ENCODE data around the gene EXO1. TPM values are rescaled to one million over a fixed set of nuclear protein-coding genes. Genes with fewer than 3 reads are reported as not detected.
"Not testable (repeated sequence)": the region's sequence is repeated elsewhere in the genome, so short reads cannot be mapped to it uniquely, and the experiment has no call there.

Gene EXO1
- total RNA-seq, 2 experiments from 2014 or later = 29.0 to 32.7 TPM

DNA sequence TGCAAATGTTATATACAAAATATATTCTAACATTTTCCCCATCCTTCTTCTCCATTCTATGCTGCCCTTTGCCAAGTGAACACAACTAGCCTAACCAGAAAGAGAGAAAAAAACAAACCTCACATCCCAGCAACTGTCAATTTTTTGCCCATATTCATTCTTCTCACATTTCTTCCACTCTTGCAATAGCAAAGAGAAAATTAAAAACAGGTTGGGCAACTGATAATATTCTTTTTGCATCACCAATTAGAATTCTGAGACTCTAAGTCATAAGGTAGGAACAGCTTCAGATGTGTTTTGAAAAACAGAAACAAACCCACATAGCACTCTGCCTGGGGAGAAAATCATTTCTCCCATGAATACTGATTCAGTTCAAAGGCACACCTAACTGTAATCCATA lies 25.2 kb upstream of the EXO1 start:
- Mint-ChIP-seq H3K27ac (no peak overlapping the region), H3K4me1 (no peaks in the 10 kb centered on the region), H3K4me3 (no peak overlapping the region), H3K27me3 (peaks cover 4% of the 10 kb centered on the region), H3K9me3 (no peaks in the 10 kb centered on the region), H3K36me3 (no peaks in the 10 kb centered on the region)
- no peak for DNase-seq
- ATAC-seq (ENCODE audit: low read depth) = no peak
- POLR2A ChIA-PET = no interaction called here

GRCh38 chr1:241823925-241824324 lies 24.1 kb upstream of the EXO1 start:
- Mint-ChIP-seq H3K27me3 (peaks cover 3% of the 10 kb centered on the region), H3K9me3 (no peaks in the 10 kb centered on the region), H3K4me1 (no peaks in the 10 kb centered on the region), H3K36me3 (no peaks in the 10 kb centered on the region), H3K27ac (no peak overlapping the region), H3K4me3 (no peak overlapping the region)
- POLR2A ChIA-PET = no interaction called here
- no peak for ATAC-seq (ENCODE audit: low read depth)
- DNase-seq = no peak

- peaks cover 4% of the 10 kb centered on the region for H3K27me3 Mint-ChIP-seq
- POLR2A ChIA-PET = no interaction called here
- ATAC-seq (ENCODE audit: low read depth) (no peak), DNase-seq (no peak)
- no peaks in the 10 kb centered on the region for H3K9me3 Mint-ChIP-seq
- no peaks in the 10 kb centered on the region for H3K4me1 Mint-ChIP-seq
- no peak overlapping the region for H3K4me3 Mint-ChIP-seq
- no peak overlapping the region for H3K27ac Mint-ChIP-seq
- H3K36me3 Mint-ChIP-seq = no peaks in the 10 kb centered on the region
These were observed 22.4 kb upstream of the EXO1 start for GRCh38 chr1:241825581-241825980.

DNA sequence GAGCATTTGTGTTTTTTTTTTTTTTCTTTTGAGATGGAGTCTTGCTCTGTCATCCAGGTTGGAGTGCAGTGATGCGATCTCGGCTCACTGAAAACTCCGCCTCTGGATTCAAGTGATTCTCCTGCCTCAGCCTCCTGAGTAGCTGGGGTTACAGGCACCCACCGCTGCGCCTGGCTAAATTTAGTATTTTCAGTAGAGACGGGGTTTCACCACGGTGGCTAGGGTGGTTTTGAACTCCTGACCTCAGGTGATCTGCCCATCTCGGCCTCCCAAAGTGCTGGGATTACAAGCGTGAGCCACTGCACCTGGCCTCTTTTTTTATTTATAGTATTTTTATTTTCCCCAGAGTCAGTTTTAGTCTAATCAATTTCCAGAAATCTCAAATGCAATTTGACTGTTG lies 21.4 kb upstream of the EXO1 start:
- H3K36me3 Mint-ChIP-seq; H3K27me3 Mint-ChIP-seq; H3K4me1 Mint-ChIP-seq; H3K9me3 Mint-ChIP-seq; DNase-seq; ATAC-seq (ENCODE audit: low read depth); POLR2A ChIA-PET; H3K4me3 Mint-ChIP-seq; H3K27ac Mint-ChIP-seq: not testable (repeated sequence)

- POLR2A ChIA-PET = no interaction called here
- Mint-ChIP-seq H3K4me3 (no peak overlapping the region), H3K27me3 (peaks cover 4% of the 10 kb centered on the region), H3K27ac (no peak overlapping the region), H3K9me3 (no peaks in the 10 kb centered on the region), H3K4me1 (no peaks in the 10 kb centered on the region), H3K36me3 (no peaks in the 10 kb centered on the region)
- ATAC-seq (ENCODE audit: low read depth) = no peak
- DNase-seq = no peak
These were observed 20.7 kb upstream of the EXO1 start for GRCh38 chr1:241827264-241827663.

- Mint-ChIP-seq H3K27ac (no peak overlapping the region), H3K9me3 (no peaks in the 10 kb centered on the region), H3K4me1 (no peaks in the 10 kb centered on the region), H3K4me3 (no peak overlapping the region), H3K36me3 (no peaks in the 10 kb centered on the region), H3K27me3 (peaks cover 6% of the 10 kb centered on the region)
- ATAC-seq (ENCODE audit: low read depth) (no peak), DNase-seq (no peak)
- POLR2A ChIA-PET = no interaction called here
These were observed 19.5 kb upstream of the EXO1 start for GRCh38 chr1:241828463-241829021.

- no peaks in the 10 kb centered on the region for H3K4me1 Mint-ChIP-seq
These were observed 18.5 kb upstream of the EXO1 start for GRCh38 chr1:241829468-241829867.

GRCh38 chr1:241834733-241835377 lies 13.1 kb upstream of the EXO1 start:
- Mint-ChIP-seq H3K4me3 (no peak overlapping the region), H3K4me1 (peaks cover 5% of the 10 kb centered on the region), H3K9me3 (no peaks in the 10 kb centered on the region), H3K27me3 (peaks cover 14% of the 10 kb centered on the region), H3K36me3 (no peaks in the 10 kb centered on the region), H3K27ac (no peak overlapping the region)
- DNase-seq (no peak), ATAC-seq (ENCODE audit: low read depth) (no peak)
- POLR2A ChIA-PET = interaction anchor here (0.6 kb wide), 1 partner anchor 11 kb away, joined by 3 read pairs; no protein-coding TSS in a partner anchor

More at GRCh38 chr1:241829468-241829867, 18.5 kb upstream of the EXO1 start:
- Mint-ChIP-seq H3K27me3 (peaks cover 10% of the 10 kb centered on the region), H3K9me3 (no peaks in the 10 kb centered on the region), H3K4me3 (no peak overlapping the region), H3K36me3 (no peaks in the 10 kb centered on the region), H3K27ac (no peak overlapping the region)
- DNase-seq (no peak), ATAC-seq (ENCODE audit: low read depth) (no peak)
- POLR2A ChIA-PET = no interaction called here

DNA sequence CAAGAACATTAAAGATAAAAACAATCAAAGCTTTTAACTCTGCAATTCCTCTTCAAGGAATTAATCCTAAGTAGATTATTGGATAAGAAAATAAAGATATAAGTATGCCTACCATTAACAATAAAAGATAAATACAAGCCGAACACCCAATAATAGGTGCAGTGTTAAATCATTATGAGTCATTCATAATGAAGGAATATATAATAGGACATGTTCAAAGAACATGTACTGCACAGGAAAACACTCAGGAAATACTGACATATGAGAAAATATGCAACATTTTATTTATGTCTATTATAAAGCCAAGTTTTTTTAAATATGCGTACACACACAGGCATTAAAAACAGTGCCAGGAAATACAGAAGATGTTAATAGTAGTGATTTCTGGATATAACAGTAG lies 11.1 kb upstream of the EXO1 start:
- H3K27ac Mint-ChIP-seq = no peak overlapping the region
- ATAC-seq (ENCODE audit: low read depth) (no peak), DNase-seq (no peak)
- H3K4me3 Mint-ChIP-seq = no peak overlapping the region
- peaks cover 5% of the 10 kb centered on the region for H3K4me1 Mint-ChIP-seq
- H3K9me3 Mint-ChIP-seq = no peaks in the 10 kb centered on the region
- no peaks in the 10 kb centered on the region for H3K36me3 Mint-ChIP-seq
- H3K27me3 Mint-ChIP-seq = peaks cover 16% of the 10 kb centered on the region
- POLR2A ChIA-PET = no interaction called here

- Mint-ChIP-seq H3K4me1 (peaks cover 5% of the 10 kb centered on the region), H3K27me3 (peaks cover 18% of the 10 kb centered on the region)
These were observed 10.6 kb upstream of the EXO1 start for GRCh38 chr1:241837416-241837815.

DNA sequence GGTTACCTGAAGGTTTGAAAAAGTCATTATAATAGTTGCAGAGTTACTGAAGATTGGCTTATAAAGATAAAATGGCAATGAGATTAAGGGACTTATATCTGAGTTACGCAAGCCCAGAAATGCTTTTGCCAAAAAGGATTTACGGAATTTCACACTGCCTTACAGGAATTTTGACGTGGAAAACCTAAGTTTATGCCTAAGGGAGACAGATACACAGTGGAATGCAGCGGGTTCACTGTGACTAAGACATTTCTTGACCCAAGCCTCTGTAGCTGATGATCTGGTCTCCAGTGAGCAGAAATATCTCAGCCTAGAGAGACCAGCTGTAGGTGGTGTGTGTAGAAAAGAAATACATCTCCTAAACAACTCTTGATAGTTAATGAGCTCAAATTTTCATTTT lies 10.1 kb upstream of the EXO1 start:
- H3K27me3 Mint-ChIP-seq = peaks cover 18% of the 10 kb centered on the region
- H3K27ac Mint-ChIP-seq = no peak overlapping the region

More at GRCh38 chr1:241837416-241837815, 10.6 kb upstream of the EXO1 start:
- no peak for DNase-seq
- POLR2A ChIA-PET = no interaction called here
- no peaks in the 10 kb centered on the region for H3K9me3 Mint-ChIP-seq
- ATAC-seq (ENCODE audit: low read depth) = no peak
- H3K4me3 Mint-ChIP-seq = no peak overlapping the region
- no peaks in the 10 kb centered on the region for H3K36me3 Mint-ChIP-seq
- no peak overlapping the region for H3K27ac Mint-ChIP-seq

DNA sequence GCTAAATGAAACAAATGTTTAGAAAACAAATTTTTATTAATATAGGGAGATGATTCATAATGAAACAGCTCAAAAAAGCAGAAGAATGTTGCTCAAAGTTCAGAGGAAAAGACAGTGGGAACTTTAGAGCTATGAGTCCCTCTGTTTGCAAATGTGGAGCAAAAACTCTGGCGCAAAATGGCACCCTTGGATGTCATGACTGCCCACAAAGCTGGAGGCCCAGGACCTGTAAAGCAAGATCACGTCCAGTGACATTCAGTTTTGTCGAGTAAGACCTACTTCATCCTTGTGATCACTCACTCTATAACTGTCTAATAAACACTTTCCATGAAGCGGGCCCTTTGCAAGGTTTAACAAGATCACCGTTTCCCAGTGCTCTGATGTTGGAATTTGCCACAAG lies 9.1 kb upstream of the EXO1 start:
- Mint-ChIP-seq H3K4me1 (peaks cover 5% of the 10 kb centered on the region), H3K27me3 (peaks cover 16% of the 10 kb centered on the region), H3K36me3 (no peaks in the 10 kb centered on the region), H3K27ac (no peak overlapping the region), H3K9me3 (no peaks in the 10 kb centered on the region), H3K4me3 (no peak overlapping the region)
- ATAC-seq (ENCODE audit: low read depth) = no peak
- POLR2A ChIA-PET = no interaction called here
- DNase-seq = no peak

More for the DNA sequence above, 10.1 kb upstream of the EXO1 start:
- Mint-ChIP-seq H3K36me3 (no peaks in the 10 kb centered on the region), H3K4me1 (peaks cover 5% of the 10 kb centered on the region), H3K4me3 (no peak overlapping the region), H3K9me3 (no peaks in the 10 kb centered on the region)
- no peak for DNase-seq
- POLR2A ChIA-PET = no interaction called here
- no peak for ATAC-seq (ENCODE audit: low read depth)

- H3K4me1 Mint-ChIP-seq = peaks cover 5% of the 10 kb centered on the region
- H3K4me3 Mint-ChIP-seq = no peak overlapping the region
- no peaks in the 10 kb centered on the region for H3K9me3 Mint-ChIP-seq
- H3K27me3 Mint-ChIP-seq = peaks cover 12% of the 10 kb centered on the region
- DNase-seq = no peak
- no peak overlapping the region for H3K27ac Mint-ChIP-seq
- H3K36me3 Mint-ChIP-seq = no peaks in the 10 kb centered on the region
- POLR2A ChIA-PET = no interaction called here
- ATAC-seq (ENCODE audit: low read depth) = no peak
These were observed 8.5 kb upstream of the EXO1 start for GRCh38 chr1:241839369-241839979.

DNA sequence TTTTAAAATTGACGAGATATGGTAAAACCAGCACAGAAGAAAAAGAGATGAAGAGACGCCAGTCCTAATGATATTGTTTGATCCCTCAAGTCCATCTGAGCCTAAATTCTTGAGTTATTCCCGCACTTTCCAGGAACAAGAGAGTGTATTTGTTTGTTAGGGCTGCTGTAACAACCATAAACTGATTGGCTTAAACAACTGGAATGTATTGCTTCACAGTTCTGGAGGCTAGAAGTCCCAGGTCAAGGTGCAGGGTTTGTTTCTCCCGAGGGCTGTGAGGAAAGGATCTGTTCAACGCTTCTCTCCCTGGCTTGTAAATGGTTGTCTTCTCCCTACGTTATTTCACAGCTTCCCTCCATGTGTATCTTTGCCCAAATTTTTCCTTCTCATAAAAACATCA lies 7.8 kb upstream of the EXO1 start:
- peaks cover 8% of the 10 kb centered on the region for H3K4me1 Mint-ChIP-seq
- DNase-seq = no peak
- H3K4me3 Mint-ChIP-seq = no peak overlapping the region
- no peak for ATAC-seq (ENCODE audit: low read depth)
- POLR2A ChIA-PET = no interaction called here
- peaks cover 9% of the 10 kb centered on the region for H3K27me3 Mint-ChIP-seq
- H3K9me3 Mint-ChIP-seq = no peaks in the 10 kb centered on the region
- H3K27ac Mint-ChIP-seq = no peak overlapping the region
- H3K36me3 Mint-ChIP-seq = no peaks in the 10 kb centered on the region

Measured in activated naive CD8-positive, alpha-beta T cell treated with anti-CD3 and anti-CD28 coated beads, Interleukin-2, amount 10 ng/mL, durations not matched to agents 7 days and 5 days (primary cell).